GM18907 (cell line): ENCODE data around the gene GTPBP1.

Source experiments
- ATAC-seq: cut with Tn5 transposase; IDR thresholded peaks from one replicate; pipeline ENCODE4 v1.9.1; 2021; ENCODE audit warnings: mild to moderate bottlenecking, moderate library complexity; ENCODE audit not compliant: unreplicated experiment

The GTPBP1 gene

GRCh38 chr22:38739300-38740055 lies 33.7 kb downstream of the GTPBP1 start:
- ATAC-seq, result no peak

- no peak for ATAC-seq
Observed at GRCh38 chr22:38740116-38740723, 34.5 kb downstream of the GTPBP1 start.

GRCh38 chr22:38740754-38741153 lies 35.0 kb downstream of the GTPBP1 start:
- ATAC-seq, result no peak

GRCh38 chr22:38741166-38741565 lies 35.4 kb downstream of the GTPBP1 start:
- no peak for ATAC-seq

- ATAC-seq, result no peak
Observed at GRCh38 chr22:38741576-38741975, 35.8 kb downstream of the GTPBP1 start.

- no peak for ATAC-seq
Observed at GRCh38 chr22:38742176-38742942, 36.6 kb downstream of the GTPBP1 start.

GRCh38 chr22:38744981-38745380 lies 39.2 kb downstream of the GTPBP1 start:
- no peak for ATAC-seq

- no peak for ATAC-seq
Observed at GRCh38 chr22:38745676-38746460, 40.1 kb downstream of the GTPBP1 start.

- no peak for ATAC-seq
Observed at GRCh38 chr22:38748487-38749136, 42.9 kb downstream of the GTPBP1 start.

- no peak for ATAC-seq
Observed at GRCh38 chr22:38750104-38750503, 44.4 kb downstream of the GTPBP1 start.

- no peak for ATAC-seq
Observed at GRCh38 chr22:38750638-38751037, 44.9 kb downstream of the GTPBP1 start.

- ATAC-seq, result no peak
Observed at GRCh38 chr22:38751066-38751421, 45.3 kb downstream of the GTPBP1 start.

- peak; percentile 48 for ATAC-seq
Observed at GRCh38 chr22:38751422-38752346, 45.9 kb downstream of the GTPBP1 start.

- no peak for ATAC-seq
Observed at GRCh38 chr22:38753948-38754750, 48.4 kb downstream of the GTPBP1 start.

GRCh38 chr22:38754751-38755154 lies 49.0 kb downstream of the GTPBP1 start:
- ATAC-seq, result no peak

GRCh38 chr22:38755155-38755910 lies 49.6 kb downstream of the GTPBP1 start:
- ATAC-seq, result peak; percentile 26

- ATAC-seq, result peak; percentile 51
Observed at GRCh38 chr22:38755911-38756532, 50.3 kb downstream of the GTPBP1 start, which contains the start of gene SUN2. Gene SUN2 (minus strand): TSS chr22:38755998. CDS start chr22:38752628, 3,370 bp downstream.
